Measurements from ENCODE around the gene HDLBP.

- TF ChIP-seq CTCF (IDR thresholded peaks at IDR 0.05; ENCODE audit: insufficient read depth, low read depth, low read length) (no peak), EZH2 (IDR thresholded peaks at IDR 0.05; ENCODE audit: insufficient read depth, low read length) (no peak)
Measured at GRCh38 chr2:241267249-241268067, 48.0 kb downstream of the HDLBP start.

Data from astrocyte (in vitro differentiated cells and primary cell).